H1 (cell line): ENCODE data around the gene HIP1. TPM values are rescaled to one million over a fixed set of nuclear protein-coding genes. Genes with fewer than 3 reads are reported as not detected.
"Not testable (repeated sequence)": the region's sequence is repeated elsewhere in the genome, so short reads cannot be mapped to it uniquely, and the experiment has no call there.

ENCODE experiments used
- CTCF ChIA-PET: fragments of 300-600 bp; sonication (Branson Sonifier 250); formaldehyde crosslinking; loops from one replicate; lab custom pipeline; 2021; ENCODE audit not compliant: partially characterized antibody; lab: Charles Lee
- POLR2A ChIA-PET: fragments of 300-600 bp; sonication (Branson Sonifier 250); formaldehyde crosslinking; loops from one replicate; lab custom pipeline; 2021; ENCODE audit warnings: inconsistent platforms; ENCODE audit not compliant: partially characterized antibody; lab: Charles Lee
- DNase-seq, 2 experiments: peaks; one replicate each; pipeline versions ENCODE4 v3.0.0 to v3.0.0-alpha.2; 2010 to 2022; ENCODE audit warnings: low spot score in 2 of 2, low read depth in 1 of 2, mixed read lengths in 1 of 2
- FAIRE-seq: peaks from 2 replicates; lab custom pipeline; 2011; peaks lifted over from hg19 to GRCh38; lab: Jason Lieb, UNC
- H2AFZ ChIP-seq: 2 replicates; pipeline ENCODE4 v1.8.1; 2012; ENCODE audit warnings: low read length, inconsistent platforms
- H2AK5ac ChIP-seq: 2 replicates; pipeline ENCODE4 v1.6.1; 2013; ENCODE audit warnings: low read depth, low read length
- H2BK120ac ChIP-seq: replicated peaks from 2 replicates; pipeline ENCODE3; 2013; ENCODE audit warnings: low read depth, low read length, inconsistent platforms
- H2BK12ac ChIP-seq: 2 replicates; pipeline ENCODE4 v1.6.1; 2013; ENCODE audit warnings: low read depth, low read length
- H2BK15ac ChIP-seq: 2 replicates; pipeline ENCODE4 v1.6.1; 2013; ENCODE audit warnings: low read length
- H2BK20ac ChIP-seq: 2 replicates; pipeline ENCODE4 v1.6.1; 2013; ENCODE audit warnings: low read length
- H2BK5ac ChIP-seq: 2 replicates; pipeline ENCODE4 v1.6.1; 2013; ENCODE audit warnings: low read depth, low read length
- H3K14ac ChIP-seq: 2 replicates; pipeline ENCODE4 v1.6.1; 2013; ENCODE audit warnings: inconsistent platforms; ENCODE audit not compliant: insufficient read length
- H3K18ac ChIP-seq: 2 replicates; pipeline ENCODE4 v1.6.1; 2013; ENCODE audit warnings: low read length; ENCODE audit errors: extremely low read depth
- H3K23ac ChIP-seq: 2 replicates; pipeline ENCODE4 v1.6.1; 2013; ENCODE audit warnings: inconsistent platforms; ENCODE audit not compliant: insufficient read length
- H3K23me2 ChIP-seq: 2 replicates; pipeline ENCODE4 v1.6.1; 2013; ENCODE audit warnings: low read depth, low read length
- H3K27ac ChIP-seq: 2 replicates; pipeline ENCODE4 v1.6.1; 2011; ENCODE audit warnings: low read depth, low read length, inconsistent platforms
- H3K27me3 ChIP-seq, 4 experiments: replicated peaks in 1 of 4; 1 replicate in 1 of 4; 2 replicates in 3 of 4; pipeline versions ENCODE4 v1.6.1 to v1.8.1; 2011 to 2013; ENCODE audit warnings: low read length in 3 of 4, mild to moderate bottlenecking in 3 of 4, inconsistent platforms in 2 of 4, mixed read lengths in 2 of 4, moderate library complexity in 1 of 4; ENCODE audit not compliant: control insufficient read depth in 3 of 4, insufficient read depth in 3 of 4; ENCODE audit errors: extremely low read depth in 1 of 4
- H3K36me3 ChIP-seq, 4 experiments: 2 replicates each; pipeline versions ENCODE4 v1.6.1 to v1.8.1; 2011 to 2013; ENCODE audit warnings: mild to moderate bottlenecking in 4 of 4, low read length in 3 of 4, moderate library complexity in 2 of 4, control low read depth in 1 of 4, inconsistent platforms in 1 of 4; ENCODE audit not compliant: insufficient read depth in 4 of 4, control insufficient read depth in 2 of 4
- H3K4ac ChIP-seq: replicated peaks from 2 replicates; pipeline ENCODE3; 2013; ENCODE audit warnings: low read length, low read depth, mixed read lengths, inconsistent platforms; ENCODE audit not compliant: insufficient read length
- H3K4me1 ChIP-seq, 4 experiments: replicated peaks in 1 of 4; 1 replicate in 1 of 4; 2 replicates in 3 of 4; pipeline versions ENCODE4 v1.6.1 to v1.8.1; 2011 to 2013; ENCODE audit warnings: low read length in 3 of 4, inconsistent platforms in 2 of 4, mixed read lengths in 1 of 4; ENCODE audit not compliant: insufficient read depth in 4 of 4, control insufficient read depth in 3 of 4
- H3K4me2 ChIP-seq, 2 experiments: 2 replicates each; pipeline versions ENCODE4 v1.6.1 to v1.8.1; 2011 to 2013; ENCODE audit warnings: low read depth in 2 of 2, low read length in 2 of 2, control low read depth in 1 of 2, inconsistent platforms in 1 of 2, mild to moderate bottlenecking in 1 of 2; ENCODE audit not compliant: insufficient read depth in 1 of 2
- H3K4me3 ChIP-seq, 4 experiments: fragments of 200-600, 300-600 bp in 1 of 4; sonication (generic), shearing (Covaris generic), sonication (Bioruptor Twin) in 1 of 4; 2 replicates each; pipeline versions ENCODE4 v1.5.1 to v1.8.1; 2011 to 2016; ENCODE audit warnings: low read length in 4 of 4, low read depth in 3 of 4, control low read depth in 2 of 4, inconsistent platforms in 2 of 4, mild to moderate bottlenecking in 2 of 4, mixed read lengths in 1 of 4, moderate library complexity in 1 of 4; ENCODE audit not compliant: insufficient read depth in 2 of 4; ENCODE audit errors: extremely low read depth in 1 of 4
- H3K56ac ChIP-seq: replicated peaks from 2 replicates; pipeline ENCODE3; 2013; ENCODE audit warnings: low read depth, mild to moderate bottlenecking, mixed read lengths, low read length, inconsistent platforms; ENCODE audit not compliant: insufficient read length
- H3K79me1 ChIP-seq: 2 replicates; pipeline ENCODE4 v1.6.1; 2013; ENCODE audit warnings: low read depth, low read length, control low read depth
- H3K79me2 ChIP-seq, 2 experiments: 2 replicates each; pipeline versions ENCODE4 v1.6.1 to v1.8.1; 2012 to 2013; ENCODE audit warnings: low read length in 2 of 2, mild to moderate bottlenecking in 2 of 2, inconsistent platforms in 1 of 2; ENCODE audit not compliant: insufficient read depth in 2 of 2, control insufficient read depth in 1 of 2
- H3K9ac ChIP-seq, 4 experiments: replicated peaks in 1 of 4; 1 replicate in 1 of 4; 2 replicates in 3 of 4; pipeline versions ENCODE4 v1.6.1 to v1.8.1; 2011 to 2013; ENCODE audit warnings: low read depth in 3 of 4, low read length in 3 of 4, control low read depth in 2 of 4, mild to moderate bottlenecking in 2 of 4, moderate library complexity in 2 of 4, inconsistent platforms in 1 of 4; ENCODE audit errors: extremely low read depth in 1 of 4
- H3K9me3 ChIP-seq, 2 experiments: 2 replicates each; pipeline versions ENCODE4 v1.6.1 to v1.8.1; 2012 to 2013; ENCODE audit warnings: mild to moderate bottlenecking in 2 of 2, moderate library complexity in 2 of 2, control low read depth in 1 of 2, inconsistent platforms in 1 of 2, low read depth in 1 of 2, low read length in 1 of 2, mixed read lengths in 1 of 2; ENCODE audit not compliant: insufficient read depth in 2 of 2
- H4K20me1 ChIP-seq, 2 experiments: replicated peaks in 1 of 2; 2 replicates each; pipeline versions ENCODE3 to v1.8.1; 2011 to 2013; ENCODE audit warnings: inconsistent platforms in 2 of 2, low read length in 2 of 2, mild to moderate bottlenecking in 1 of 2; ENCODE audit not compliant: insufficient read depth in 2 of 2, control insufficient read depth in 1 of 2
- H4K5ac ChIP-seq: 2 replicates; pipeline ENCODE4 v1.6.1; 2013; ENCODE audit warnings: low read length, low read depth, mixed read lengths, inconsistent platforms; ENCODE audit not compliant: insufficient read length
- H4K8ac ChIP-seq: 2 replicates; pipeline ENCODE4 v1.8.0; 2013; ENCODE audit warnings: mild to moderate bottlenecking, moderate library complexity, low read length, inconsistent platforms; ENCODE audit not compliant: insufficient read depth; ENCODE audit errors: extremely low read depth
- H4K91ac ChIP-seq: replicated peaks from 2 replicates; pipeline ENCODE3; 2013; ENCODE audit warnings: low read length, mixed read lengths, inconsistent platforms; ENCODE audit not compliant: insufficient read length
- WGBS, 2 experiments: shearing (Covaris generic) in 1 of 2; methylation state at CpG; one replicate each; pipeline versions ENCODE4 v1.1.6 to v1.1.7; 2013 to 2015; ENCODE audit warnings: low lambda C conversion rate in 2 of 2, mixed read lengths in 2 of 2, inconsistent platforms in 1 of 2, low coverage in 1 of 2, missing lambda C conversion rate in 1 of 2; ENCODE audit not compliant: insufficient replicate concordance in 2 of 2, insufficient coverage in 1 of 2, insufficient read length in 1 of 2; ENCODE audit errors: extremely low coverage in 1 of 2, missing lambda C conversion rate in 1 of 2; 5-methylcytosine and 5-hydroxymethylcytosine counted together
- polyA plus RNA-seq, 7 experiments: library from polyadenylated mRNA; depleted of rRNA in 3 of 7; stranded (reverse) in 5 of 7; unstranded in 2 of 7; fragments of >200 nt in 5 of 7; fragments of 200-250 nt in 2 of 7; gene quantifications; 1 replicate in 5 of 7; 2 replicates in 1 of 7; 4 replicates in 1 of 7; pipeline versions ENCODE4 v1.2.1 to v1.2.3, GENCODE V29; 2011 to 2013; ENCODE audit warnings: missing spikeins in 2 of 7, mixed read lengths in 2 of 7
- total RNA-seq: library from RNA; stranded (reverse); fragmentation: NEBNext Ultra II Directional; extraction: Animal tissue kit (Norgen Biotek cat#: 25700); gene quantifications from 2 replicates; pipeline ENCODE4 v1.2.1, GENCODE V29; 2021

HIP1 gene
- total and polyA plus RNA-seq, 2 of the 8 experiments (the other 6 are each of a cell fraction or from before 2014, with no cell fraction given) = 51.8 to 108 TPM

- peak overlapping the region in 1 of 2 experiments; percentile 59; a peak in 2 of 4 replicates for H3K4me2 ChIP-seq
- H3K23ac ChIP-seq, H3K9me3 ChIP-seq, H3K23me2 ChIP-seq, H3K4ac ChIP-seq, H2BK12ac ChIP-seq, H4K8ac ChIP-seq, DNase-seq, H3K79me2 ChIP-seq, H3K27me3 ChIP-seq, FAIRE-seq, H4K20me1 ChIP-seq, H3K27ac ChIP-seq, H4K91ac ChIP-seq, POLR2A ChIA-PET, H3K18ac ChIP-seq, H4K5ac ChIP-seq, CTCF ChIA-PET, H2BK20ac ChIP-seq, H2BK120ac ChIP-seq, H3K14ac ChIP-seq, H3K56ac ChIP-seq, H2BK15ac ChIP-seq, H2AFZ ChIP-seq, H3K79me1 ChIP-seq, H2AK5ac ChIP-seq, H3K9ac ChIP-seq: not testable (repeated sequence)
- 0 out of 8 replicates have a peak overlapping the region, but pooled peaks of 1 of the 4 experiments have one; percentile 31 for H3K4me3 ChIP-seq
- peaks cover 1 to 13% (median 8%) of the 10 kb centered on the region in 4 experiments for H3K4me1 ChIP-seq
- peaks cover 0 to 12% (median 4%) of the 10 kb centered on the region in 4 experiments; a peak in 3 of 8 replicates for H3K36me3 ChIP-seq
- 85% methylated on average over 14 of the region's 14 CpGs; no CpG with 5 or more reads in 1 of the 2 experiments for WGBS, 2 experiments
- H2BK5ac ChIP-seq = 0 out of 2 replicates have a peak overlapping the region, but pooled peaks have one; percentile 35
Measured at GRCh38 chr7:75780647-75781273, 42.0 kb upstream of the HIP1 start.
